T-cell (primary cell): ENCODE results near the gene FAM13A. TPM values are rescaled to one million over a fixed set of nuclear protein-coding genes. Genes with fewer than 3 reads are reported as not detected.

ENCODE experiments used
- ATAC-seq, 4 experiments: fragments of 200-7000 bp in 3 of 4; fragments of 150-1000 bp in 1 of 4; cut with Tn5 transposase; replicated peaks in 1 of 4; 1 replicate in 3 of 4; 2 replicates in 1 of 4; pipeline ENCODE4 v1.10.0; 2021; ENCODE audit warnings: moderate library complexity in 3 of 4, mild to moderate bottlenecking in 2 of 4, moderate number of reproducible peaks in 1 of 4
- CTCF ChIA-PET, 2 donors: fragments of 300-600 bp; sonication (Branson Sonifier 250); formaldehyde crosslinking; loops; one replicate each; lab custom pipeline; 2022; ENCODE audit warnings: antibody characterized with exemption in 2 of 2; lab: Charles Lee
- POLR2A ChIA-PET, 2 donors: fragments of 300-600 bp; sonication (Branson Sonifier 250); formaldehyde crosslinking; loops; one replicate each; lab custom pipeline; 2022; ENCODE audit warnings: antibody characterized with exemption in 2 of 2; lab: Charles Lee
- DNase-seq, 35 experiments: peaks; one replicate each; pipeline versions ENCODE4 v3.0.0 to v3.0.0-alpha.2; 2013 to 2023
- H3K27ac ChIP-seq: one replicate; pipeline ENCODE4 v1.5.1; 2013; ENCODE audit warnings: low read length
- H3K27me3 ChIP-seq, 2 experiments: replicated peaks in 1 of 2; 1 replicate in 1 of 2; 2 replicates in 1 of 2; pipeline versions ENCODE4 v1.6.1 to v1.7.0; 2013; ENCODE audit warnings: low read length in 1 of 2, mixed read lengths in 1 of 2; ENCODE audit not compliant: control insufficient read depth in 2 of 2, insufficient read depth in 2 of 2; ENCODE audit errors: extremely low read depth in 1 of 2
- H3K36me3 ChIP-seq, 2 donors: 1 replicate in 1 of 2; 2 replicates in 1 of 2; pipeline versions ENCODE4 v1.6.1 to v1.7.0; 2013; ENCODE audit warnings: low read length in 1 of 2; ENCODE audit not compliant: control insufficient read depth in 2 of 2, insufficient read depth in 1 of 2; ENCODE audit errors: extremely low read depth in 1 of 2
- H3K4me1 ChIP-seq, 2 experiments: 1 replicate in 1 of 2; 2 replicates in 1 of 2; pipeline versions ENCODE4 v1.6.1 to v1.7.0; 2013; ENCODE audit warnings: low read length in 2 of 2, mixed read lengths in 1 of 2; ENCODE audit not compliant: insufficient read depth in 2 of 2, control insufficient read depth in 1 of 2; ENCODE audit errors: extremely low read depth in 1 of 2
- H3K4me3 ChIP-seq, 2 donors: 1 replicate in 1 of 2; 2 replicates in 1 of 2; pipeline versions ENCODE4 v1.5.1 to v1.7.0; 2013; ENCODE audit warnings: mild to moderate bottlenecking in 2 of 2, low read length in 1 of 2, moderate library complexity in 1 of 2; ENCODE audit not compliant: control insufficient read depth in 1 of 2; ENCODE audit errors: extremely low read depth in 1 of 2
- H3K9me3 ChIP-seq: 2 replicates; pipeline ENCODE4 v1.7.0; 2013
- H3K27ac Mint-ChIP-seq, 2 donors: one replicate each; pipeline ENCODE4 v1.8.0; 2020 to 2021; ENCODE audit warnings: mild to moderate bottlenecking in 2 of 2, mixed read lengths in 2 of 2
- H3K27me3 Mint-ChIP-seq, 2 donors: one replicate each; pipeline ENCODE4 v1.8.0; 2021 to 2022; ENCODE audit warnings: mixed read lengths in 2 of 2
- H3K36me3 Mint-ChIP-seq: one replicate; pipeline ENCODE4 v1.8.0; 2021; ENCODE audit warnings: mixed read lengths
- H3K4me1 Mint-ChIP-seq, 3 donors: one replicate each; pipeline ENCODE4 v1.8.0; 2020 to 2022; ENCODE audit warnings: mixed read lengths in 3 of 3, mild to moderate bottlenecking in 1 of 3
- H3K4me3 Mint-ChIP-seq, 3 donors: one replicate each; pipeline ENCODE4 v1.8.0; 2020 to 2022; ENCODE audit warnings: mild to moderate bottlenecking in 3 of 3, mixed read lengths in 3 of 3, moderate library complexity in 3 of 3
- H3K9me3 Mint-ChIP-seq, 3 donors: one replicate each; pipeline ENCODE4 v1.8.0; 2020 to 2022; ENCODE audit warnings: mixed read lengths in 3 of 3
- WGBS: methylation state at CpG from one replicate; pipeline ENCODE4 v1.1.5; 2013; ENCODE audit warnings: missing lambda C conversion rate; ENCODE audit not compliant: insufficient coverage; 5-methylcytosine and 5-hydroxymethylcytosine counted together
- total RNA-seq, 35 experiments: library from RNA in 6 of 35; stranded (reverse) in 6 of 35; fragments of 120-200 nt in 1 of 35; gene quantifications; one replicate each; pipeline versions ENCODE4 v1.2.1 to v1.2.4 and lab custom pipeline; 2013 to 2026

Gene FAM13A
- total RNA-seq, 5 donors from 2014 or later (not counting 1 experiment from before 2014, with no cell fraction given) = 11.3 to 92.9 (median 22.7) TPM

DNA sequence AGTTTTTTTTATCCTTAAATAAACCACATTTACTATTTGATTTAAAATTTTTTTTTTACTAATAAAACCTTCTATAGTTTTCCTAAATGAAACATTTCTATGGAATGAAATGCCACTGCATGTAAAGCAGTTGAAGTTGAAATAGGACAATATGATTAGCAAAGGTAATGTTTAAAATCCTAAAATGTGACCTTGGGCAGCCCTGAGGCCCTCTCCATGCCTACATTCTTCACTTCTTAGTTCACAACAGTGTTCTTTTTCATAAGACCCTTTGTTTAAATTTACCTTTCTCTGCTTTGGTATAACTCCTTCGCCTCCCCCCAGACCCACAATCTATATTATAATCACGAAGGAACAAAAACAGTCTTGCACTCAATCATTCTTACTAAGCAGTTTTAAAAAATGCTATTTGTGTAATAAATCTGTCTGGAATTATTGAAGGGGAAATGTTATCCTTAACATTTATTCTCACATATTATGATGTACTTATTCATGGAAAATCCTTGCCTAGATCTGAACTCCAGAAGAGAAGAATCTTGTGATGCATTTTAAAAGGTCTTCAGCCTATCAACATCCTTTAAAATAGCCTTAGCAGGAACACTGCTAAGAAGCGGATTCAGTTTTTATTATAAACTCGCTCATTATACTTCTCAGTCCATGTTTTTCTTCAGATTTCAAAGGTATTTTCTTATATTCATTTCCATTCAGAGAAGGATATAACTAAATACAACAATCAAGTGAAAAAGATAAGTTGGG is 234.8 kb downstream of the FAM13A start:
- DNase-seq = no peak
- H3K9me3 Mint-ChIP-seq = no peaks in the 10 kb centered on the region
- peaks cover 43 to 50% (median 45%) of the 10 kb centered on the region in 3 donors for H3K4me1 Mint-ChIP-seq
- Histone ChIP-seq H3K36me3 (no peaks in the 10 kb centered on the region), H3K4me1 (peaks cover 6 to 45% of the 10 kb centered on the region in 2 experiments), H3K27ac (peak overlapping the region; percentile 85), H3K9me3 (no peaks in the 10 kb centered on the region), H3K4me3 (peak overlapping the region; percentile 56 to 86), H3K27me3 (no peaks in the 10 kb centered on the region)
- no peaks in the 10 kb centered on the region for H3K36me3 Mint-ChIP-seq
- peak overlapping the region; percentile 94 to 98 for H3K27ac Mint-ChIP-seq
- WGBS = no CpG with 5 or more reads among the region's 4 CpGs
- ChIA-PET CTCF (interaction anchor here (1.7 to 7.8 kb wide), 3 partner anchors 200 to 201 kb away, joined by 9 to 131 read pairs (median 130); no protein-coding TSS in a partner anchor), POLR2A (interaction anchor here in 1 of 2 donors (0.7 kb wide), 2 partner anchors 209 to 438 kb away, joined by 3 to 4 read pairs; no protein-coding TSS in a partner anchor)
- H3K27me3 Mint-ChIP-seq = no peaks in the 10 kb centered on the region
- peak overlapping the region; percentile 83 to 95 (median 93) for H3K4me3 Mint-ChIP-seq
- ATAC-seq = no peak

DNA sequence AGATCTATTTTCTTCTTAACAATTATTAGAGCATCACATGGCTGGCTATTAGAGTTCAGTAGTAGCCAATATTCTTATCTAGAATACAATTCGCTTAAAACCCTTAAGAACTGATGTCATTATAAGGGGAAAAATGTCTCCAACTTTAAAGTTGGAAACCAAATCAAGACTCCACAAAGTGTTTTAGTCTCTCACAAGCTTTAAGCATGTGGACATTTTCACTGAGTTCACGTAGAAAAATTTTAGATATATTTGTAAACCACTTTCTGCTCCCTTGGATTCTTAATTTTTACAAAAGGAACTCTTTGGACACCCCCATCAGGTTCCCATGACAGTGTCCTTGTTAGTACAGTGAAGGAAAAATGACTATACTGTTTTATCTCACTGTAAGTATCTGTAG is 235.5 kb downstream of the FAM13A start:
- H3K9me3 Mint-ChIP-seq = no peaks in the 10 kb centered on the region
- WGBS = no CpG with 5 or more reads among the region's 2 CpGs
- no peak for ATAC-seq
- no peak for DNase-seq
- H3K27ac Mint-ChIP-seq = no peak overlapping the region
- Histone ChIP-seq H3K27ac (peak overlapping the region; percentile 6), H3K36me3 (no peaks in the 10 kb centered on the region), H3K4me1 (peaks cover 6 to 45% of the 10 kb centered on the region in 2 experiments), H3K4me3 (peak overlapping the region in 1 of 2 donors; percentile 22), H3K27me3 (no peaks in the 10 kb centered on the region), H3K9me3 (no peaks in the 10 kb centered on the region)
- H3K4me3 Mint-ChIP-seq = peak overlapping the region in 2 of 3 donors; percentile 57 to 95
- H3K4me1 Mint-ChIP-seq = peaks cover 43 to 54% (median 45%) of the 10 kb centered on the region in 3 donors
- H3K27me3 Mint-ChIP-seq = no peaks in the 10 kb centered on the region
- CTCF ChIA-PET = interaction anchor here (1.1 to 7.8 kb wide), 4 partner anchors 112 to 203 kb away, joined by 3 to 131 read pairs (median 66); no protein-coding TSS in a partner anchor
- no peaks in the 10 kb centered on the region for H3K36me3 Mint-ChIP-seq
- POLR2A ChIA-PET = interaction anchor here (0.7 to 0.8 kb wide), 3 partner anchors 201 to 437 kb away, joined by 3 to 4 read pairs (median 4); no protein-coding TSS in a partner anchor

DNA sequence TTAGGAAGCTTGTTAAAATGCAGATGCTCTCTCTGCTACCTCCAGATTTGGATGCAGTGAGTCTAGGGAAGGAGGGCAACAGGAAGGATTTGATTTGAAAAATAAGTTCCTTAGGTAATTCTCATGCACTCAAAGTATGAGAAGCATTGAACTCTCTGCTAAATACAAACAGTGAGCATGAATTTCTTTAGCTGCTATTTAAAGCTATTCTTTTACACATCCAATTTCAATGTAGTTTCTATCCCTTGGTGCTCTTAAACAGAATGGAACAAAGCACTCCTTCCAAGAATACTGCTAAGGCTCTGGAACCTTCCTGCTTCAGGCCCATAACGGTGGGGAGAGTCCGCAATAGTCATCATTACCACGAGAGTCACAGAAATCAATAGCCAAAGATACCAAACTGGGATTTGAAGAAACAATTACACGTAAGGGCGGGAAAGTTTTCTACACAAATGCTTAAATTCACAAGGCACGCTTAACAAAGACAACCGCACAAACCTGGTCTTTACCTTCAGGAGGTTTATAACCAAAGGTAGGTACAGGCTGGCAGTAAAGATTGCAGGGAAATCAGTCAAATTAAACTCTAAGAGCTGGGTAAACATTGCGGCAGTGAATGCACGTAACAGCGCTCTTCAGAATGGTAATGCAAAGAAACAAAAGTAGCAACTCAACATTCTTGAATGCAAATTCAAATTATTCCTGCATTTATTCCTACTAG is 236.1 kb downstream of the FAM13A start:
- H3K27ac ChIP-seq = peak overlapping the region; percentile 6
- ChIA-PET POLR2A (interaction anchor here (0.6 to 0.8 kb wide), 3 partner anchors 11 to 208 kb away, joined by 4 to 8 read pairs (median 4); no protein-coding TSS in a partner anchor), CTCF (interaction anchor here (0.6 to 7.8 kb wide), 6 partner anchors 113 to 204 kb away, joined by 3 to 131 read pairs (median 4); no protein-coding TSS in a partner anchor)
- 100% methylated on average over 4 of the region's 10 CpGs for WGBS
- Mint-ChIP-seq H3K36me3 (no peaks in the 10 kb centered on the region), H3K4me3 (peak overlapping the region; percentile 43 to 95 (median 70)), H3K27me3 (no peaks in the 10 kb centered on the region), H3K9me3 (no peaks in the 10 kb centered on the region), H3K4me1 (peaks cover 43 to 58% (median 45%) of the 10 kb centered on the region in 3 donors), H3K27ac (peak overlapping the region; percentile 19 to 82)
- H3K9me3 ChIP-seq = no peaks in the 10 kb centered on the region
- ATAC-seq (no peak), DNase-seq (no peak)
- H3K4me1 ChIP-seq = peaks cover 6 to 45% of the 10 kb centered on the region in 2 experiments
- peak overlapping the region; percentile 22 to 47 for H3K4me3 ChIP-seq
- H3K36me3 ChIP-seq = no peaks in the 10 kb centered on the region
- no peaks in the 10 kb centered on the region for H3K27me3 ChIP-seq

DNA sequence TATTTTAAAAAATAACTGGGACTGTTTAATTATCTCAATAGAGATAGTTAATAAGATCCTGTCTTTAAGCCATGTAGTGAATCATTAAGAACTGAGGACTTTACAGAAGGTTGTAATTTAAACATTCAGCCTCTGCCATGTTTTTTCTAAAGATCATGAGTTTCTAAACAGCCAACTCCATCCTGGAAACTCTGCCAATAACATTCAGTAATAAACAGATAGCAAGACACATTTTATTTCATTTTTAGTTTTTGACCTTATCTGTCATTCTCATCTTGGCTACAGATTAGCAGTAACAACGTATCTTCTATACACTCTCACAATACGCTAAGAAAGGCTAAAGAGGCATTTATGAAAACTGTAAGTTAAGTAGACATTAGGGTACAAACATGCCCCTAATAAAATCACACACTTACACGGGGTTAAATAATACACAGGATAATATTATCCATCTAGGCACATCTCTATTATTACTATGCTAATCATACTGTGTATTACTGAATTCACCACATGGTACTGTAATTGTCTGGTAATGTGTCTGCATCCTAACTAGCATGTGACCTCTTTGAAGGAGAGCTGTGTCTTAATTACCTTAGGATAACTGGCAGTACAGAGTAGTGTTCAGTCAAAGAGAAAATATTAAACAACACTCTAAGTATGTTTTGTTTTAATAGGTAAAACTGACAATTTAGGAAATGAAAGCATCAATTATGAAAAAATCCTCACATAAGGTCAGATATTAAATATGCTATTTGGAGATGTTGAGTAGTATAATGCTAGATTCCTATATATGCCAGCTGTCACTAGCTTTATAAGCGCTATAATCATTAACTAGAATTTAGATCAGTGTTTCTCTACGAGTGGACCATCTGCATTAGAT is 236.9 kb downstream of the FAM13A start:
- WGBS = no CpG with 5 or more reads among the region's 5 CpGs
- Histone ChIP-seq H3K4me3 (no peak overlapping the region), H3K27me3 (no peaks in the 10 kb centered on the region), H3K27ac (no peak overlapping the region), H3K4me1 (peaks cover 6 to 45% of the 10 kb centered on the region in 2 experiments), H3K9me3 (no peaks in the 10 kb centered on the region), H3K36me3 (no peaks in the 10 kb centered on the region)
- peak overlapping the region; percentile 19 to 82 for H3K27ac Mint-ChIP-seq
- CTCF ChIA-PET = interaction anchor here (0.5 to 7.8 kb wide), 13 partner anchors 9 to 281 kb away, joined by 3 to 131 read pairs (median 3); no protein-coding TSS in a partner anchor
- peaks cover 43 to 62% (median 48%) of the 10 kb centered on the region in 3 donors for H3K4me1 Mint-ChIP-seq
- POLR2A ChIA-PET = interaction anchor here (0.6 kb wide), 4 partner anchors 12 to 1907 kb away, joined by 3 to 8 read pairs (median 5); no protein-coding TSS in a partner anchor
- H3K4me3 Mint-ChIP-seq = peak overlapping the region in 2 of 3 donors; percentile 70 to 95
- H3K27me3 Mint-ChIP-seq = no peaks in the 10 kb centered on the region
- DNase-seq (no peak), ATAC-seq (no peak)
- no peaks in the 10 kb centered on the region for H3K9me3 Mint-ChIP-seq
- H3K36me3 Mint-ChIP-seq = no peaks in the 10 kb centered on the region

DNA sequence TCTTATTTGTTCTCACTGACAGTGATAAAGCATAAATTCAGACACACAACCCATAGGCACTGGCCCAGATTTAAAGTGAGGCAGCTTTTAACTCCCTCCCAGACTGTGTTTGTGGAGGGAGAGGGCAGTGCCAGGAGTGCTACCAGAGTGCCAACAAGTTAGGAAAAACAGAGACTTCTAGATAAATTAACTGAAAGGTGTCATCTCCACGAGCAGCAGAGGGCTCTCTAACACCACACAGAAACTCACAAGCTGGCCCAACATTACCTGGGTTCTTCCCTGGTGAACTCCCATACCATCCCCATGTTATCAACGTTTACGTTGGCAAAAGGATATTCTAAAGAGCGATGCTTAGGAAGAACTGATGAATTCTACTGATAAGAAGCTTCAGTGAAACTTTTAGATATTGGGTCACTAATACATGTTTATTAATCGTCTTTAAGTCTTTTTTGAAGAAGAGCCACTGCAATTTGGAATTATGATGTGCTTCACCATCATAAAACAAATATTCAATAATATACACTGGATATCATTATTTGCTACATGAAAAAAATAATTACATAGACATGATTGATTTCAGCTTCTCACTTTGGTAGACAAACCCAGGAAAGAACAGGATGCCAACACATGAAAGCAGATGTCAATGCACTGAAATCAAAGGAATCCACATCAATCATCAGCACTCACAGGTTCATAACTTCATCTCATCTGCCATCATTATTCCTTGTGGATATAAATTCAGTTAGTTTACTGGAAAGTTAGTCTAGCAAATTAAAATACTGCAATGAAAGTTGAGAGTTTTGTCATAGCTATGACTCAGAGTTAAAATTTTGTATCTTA is 238.1 kb downstream of the FAM13A start:
- CTCF ChIA-PET = interaction anchor here (0.5 to 7.8 kb wide), 15 partner anchors 10 to 279 kb away, joined by 3 to 131 read pairs (median 3); no protein-coding TSS in a partner anchor
- Histone ChIP-seq H3K27me3 (no peaks in the 10 kb centered on the region), H3K36me3 (no peaks in the 10 kb centered on the region), H3K4me1 (peaks cover 6 to 44% of the 10 kb centered on the region in 2 experiments), H3K27ac (no peak overlapping the region), H3K9me3 (no peaks in the 10 kb centered on the region), H3K4me3 (no peak overlapping the region)
- ATAC-seq (no peak), DNase-seq (peak in 33 of 35 experiments; percentile 1 to 76 (median 32))
- peaks cover 43 to 69% (median 51%) of the 10 kb centered on the region in 3 donors for H3K4me1 Mint-ChIP-seq
- H3K36me3 Mint-ChIP-seq = no peaks in the 10 kb centered on the region
- peak overlapping the region in 1 of 2 donors; percentile 14 for H3K27ac Mint-ChIP-seq
- no CpG with 5 or more reads among the region's 5 CpGs for WGBS
- POLR2A ChIA-PET = interaction anchor here (0.6 to 1.5 kb wide), 4 partner anchors 197 to 1906 kb away, joined by 3 to 8 read pairs (median 6); no protein-coding TSS in a partner anchor
- no peaks in the 10 kb centered on the region for H3K9me3 Mint-ChIP-seq
- peak overlapping the region in 2 of 3 donors; percentile 31 to 95 for H3K4me3 Mint-ChIP-seq
- H3K27me3 Mint-ChIP-seq = no peaks in the 10 kb centered on the region
